ENCODE results near the gene SLC6A13. TPM values are rescaled to one million over a fixed set of nuclear protein-coding genes. Genes with fewer than 3 reads are reported as not detected.

SLC6A13 gene
- total and polyA plus RNA-seq, 2 donors (not counting 1 experiment from before 2014, with no cell fraction given), result 0.22 to 0.54 TPM

- no peak overlapping the region for H3K27ac Mint-ChIP-seq
- Histone ChIP-seq H3K27ac (ENCODE audit: low read length in 2 of 2) (no peak overlapping the region), H3K9ac (ENCODE audit: low read length) (no peak overlapping the region), H3K36me3 (replicated peaks in 1 of 2; ENCODE audit: control extremely low read depth in 1 of 2, control insufficient read depth in 1 of 2, extremely low read depth in 1 of 2, insufficient read depth in 2 of 2, low read length in 1 of 2) (no peaks in the 10 kb centered on the region), H3K4me1 (ENCODE audit: control insufficient read depth in 2 of 2, insufficient read depth in 2 of 2, low read length in 2 of 2) (no peaks in the 10 kb centered on the region), H3K4me2 (replicated peaks; ENCODE audit: low read depth, low read length, poor library complexity, severe bottlenecking) (no peak overlapping the region), H3K79me2 (ENCODE audit: control insufficient read depth, insufficient read depth, low read length) (no peaks in the 10 kb centered on the region), H3K27me3 (replicated peaks in 1 of 4; ENCODE audit: control extremely low read depth in 1 of 4, control insufficient read depth in 3 of 4, insufficient read depth in 4 of 4, low read length in 3 of 4) (peaks cover 0 to 14% (median 0%) of the 10 kb centered on the region in 4 experiments), H4K20me1 (ENCODE audit: control insufficient read depth, insufficient read depth, low read length, poor library complexity, severe bottlenecking) (no peaks in the 10 kb centered on the region), H3K4me3 (ENCODE audit: control extremely low read depth in 1 of 5, extremely low read depth in 1 of 5, insufficient read depth in 1 of 5, low read depth in 2 of 5, low read length in 4 of 5) (no peak overlapping the region), H3K9me3 (ENCODE audit: control extremely low read depth in 1 of 3, control insufficient read depth in 2 of 3, insufficient read depth in 1 of 3, low read length in 2 of 3) (peaks cover 0 to 8% (median 0%) of the 10 kb centered on the region in 3 donors), H2AFZ (ENCODE audit: insufficient read depth, low read depth, low read length, poor library complexity, severe bottlenecking) (no peak overlapping the region)
- H3K27me3 Mint-ChIP-seq, result peaks cover 15% of the 10 kb centered on the region
- H3K4me3 Mint-ChIP-seq, result no peak overlapping the region
- H3K4me1 Mint-ChIP-seq, result no peaks in the 10 kb centered on the region
- WGBS (ENCODE audit: insufficient coverage), result 97% methylated on average over 10 of the region's 11 CpGs
- ChIA-PET POLR2A (no interaction called here), CTCF (no interaction called here)
- peaks cover 2% of the 10 kb centered on the region for H3K9me3 Mint-ChIP-seq (ENCODE audit: insufficient read depth)
- intact Hi-C loops (cut with micrococcal nuclease), result no loop called here
- TF ChIP-seq EZH2 (IDR thresholded peaks at IDR 0.05; ENCODE audit: borderline replicate concordance, insufficient read depth, low read depth, low read length, poor library complexity, severe bottlenecking) (no peak), CTCF (IDR thresholded peaks at IDR 0.05) (no peak)
- DNase-seq (no peak), ATAC-seq (ENCODE audit: low read depth) (no peak)
Observed at GRCh38 chr12:197911-198695, 64.5 kb downstream of the SLC6A13 start.

GRCh38 chr12:197347-197746, 65.3 kb downstream of the SLC6A13 start:
- H3K4me3 ChIP-seq (ENCODE audit: control extremely low read depth in 1 of 5, extremely low read depth in 1 of 5, insufficient read depth in 1 of 5, low read depth in 2 of 5, low read length in 4 of 5), result no peak overlapping the region
- H3K9me3 ChIP-seq (ENCODE audit: control extremely low read depth in 1 of 3, control insufficient read depth in 2 of 3, insufficient read depth in 1 of 3, low read length in 2 of 3), result peaks cover 0 to 8% (median 0%) of the 10 kb centered on the region in 3 donors
- H3K27ac ChIP-seq (ENCODE audit: low read length in 2 of 2), result no peak overlapping the region
- no peak overlapping the region for H2AFZ ChIP-seq (ENCODE audit: insufficient read depth, low read depth, low read length, poor library complexity, severe bottlenecking)
- intact Hi-C loops (cut with micrococcal nuclease), result no loop called here
- no peak overlapping the region for H3K27ac Mint-ChIP-seq
- H3K79me2 ChIP-seq (ENCODE audit: control insufficient read depth, insufficient read depth, low read length), result no peaks in the 10 kb centered on the region
- POLR2A ChIA-PET, result no interaction called here
- no peak for DNase-seq
- peaks cover 18% of the 10 kb centered on the region for H3K27me3 Mint-ChIP-seq
- H3K9ac ChIP-seq (ENCODE audit: low read length), result no peak overlapping the region
- WGBS (ENCODE audit: insufficient coverage), result 61% methylated on average over 3 of the region's 3 CpGs
- ATAC-seq (ENCODE audit: low read depth), result no peak
- TF ChIP-seq EZH2 (IDR thresholded peaks at IDR 0.05; ENCODE audit: borderline replicate concordance, insufficient read depth, low read depth, low read length, poor library complexity, severe bottlenecking), result no peak
- no peak for TF ChIP-seq CTCF (IDR thresholded peaks at IDR 0.05)
- no peaks in the 10 kb centered on the region for H3K36me3 ChIP-seq (replicated peaks in 1 of 2; ENCODE audit: control extremely low read depth in 1 of 2, control insufficient read depth in 1 of 2, extremely low read depth in 1 of 2, insufficient read depth in 2 of 2, low read length in 1 of 2)
- CTCF ChIA-PET, result no interaction called here
- H3K27me3 ChIP-seq (replicated peaks in 1 of 4; ENCODE audit: control extremely low read depth in 1 of 4, control insufficient read depth in 3 of 4, insufficient read depth in 4 of 4, low read length in 3 of 4), result peaks cover 0 to 9% (median 0%) of the 10 kb centered on the region in 4 experiments
- H4K20me1 ChIP-seq (ENCODE audit: control insufficient read depth, insufficient read depth, low read length, poor library complexity, severe bottlenecking), result no peaks in the 10 kb centered on the region
- no peak overlapping the region for H3K4me3 Mint-ChIP-seq
- H3K4me1 Mint-ChIP-seq, result no peaks in the 10 kb centered on the region
- H3K4me1 ChIP-seq (ENCODE audit: control insufficient read depth in 2 of 2, insufficient read depth in 2 of 2, low read length in 2 of 2), result no peaks in the 10 kb centered on the region
- H3K9me3 Mint-ChIP-seq (ENCODE audit: insufficient read depth), result peaks cover 2% of the 10 kb centered on the region
- no peak overlapping the region for H3K4me2 ChIP-seq (replicated peaks; ENCODE audit: low read depth, low read length, poor library complexity, severe bottlenecking)

All from B cell (primary cell).